HG03159 (cell line): ENCODE results near the gene ACTL10.
"Not testable (repeated sequence)": the region's sequence is repeated elsewhere in the genome, so short reads cannot be mapped to it uniquely, and the experiment has no call there.

Experiments
- ATAC-seq: cut with Tn5 transposase; IDR thresholded peaks from one replicate; pipeline ENCODE4 v1.9.1; 2021; ENCODE audit warnings: mild to moderate bottlenecking, moderate library complexity; ENCODE audit not compliant: unreplicated experiment

ACTL10 gene

GRCh38 chr20:33693741-33694638 lies 27.2 kb downstream of the ACTL10 start:
- ATAC-seq: no peak

- no peak for ATAC-seq
Measured at GRCh38 chr20:33694639-33695012, 27.9 kb downstream of the ACTL10 start.

- no peak for ATAC-seq
Measured at GRCh38 chr20:33696448-33696847, 29.7 kb downstream of the ACTL10 start.

GRCh38 chr20:33697129-33697528 lies 30.4 kb downstream of the ACTL10 start:
- no peak for ATAC-seq

- not testable (repeated sequence) for ATAC-seq
Measured at GRCh38 chr20:33698966-33699365, 32.2 kb downstream of the ACTL10 start.

GRCh38 chr20:33700696-33701441 lies 34.1 kb downstream of the ACTL10 start:
- not testable (repeated sequence) for ATAC-seq

- no peak for ATAC-seq
Measured at GRCh38 chr20:33701629-33702450, 35.1 kb downstream of the ACTL10 start.

- ATAC-seq: no peak
Measured at GRCh38 chr20:33702861-33703260, 36.1 kb downstream of the ACTL10 start.

- no peak for ATAC-seq
Measured at GRCh38 chr20:33703498-33704137, 36.9 kb downstream of the ACTL10 start.

GRCh38 chr20:33704197-33704924 lies 37.6 kb downstream of the ACTL10 start:
- ATAC-seq: no peak

- no peak for ATAC-seq
Measured at GRCh38 chr20:33707668-33708067, 40.9 kb downstream of the ACTL10 start.

- ATAC-seq: no peak
Measured at GRCh38 chr20:33709398-33709797, 42.7 kb downstream of the ACTL10 start.

GRCh38 chr20:33709905-33710541 lies 43.3 kb downstream of the ACTL10 start:
- ATAC-seq: no peak

- ATAC-seq: no peak
Measured at GRCh38 chr20:33710681-33711445, 44.1 kb downstream of the ACTL10 start.

GRCh38 chr20:33711446-33711738 lies 44.6 kb downstream of the ACTL10 start:
- ATAC-seq: no peak

- ATAC-seq: no peak
Measured at GRCh38 chr20:33713865-33714367, 47.2 kb downstream of the ACTL10 start.

- ATAC-seq: no peak
Measured at GRCh38 chr20:33716498-33716897, 49.8 kb downstream of the ACTL10 start.
